A549 treated with Mapracorat at 1 μM for 4 hours (cell line): ENCODE results near the gene CUL4A. TPM values are rescaled to one million over a fixed set of nuclear protein-coding genes. Genes with fewer than 3 reads are reported as not detected.

Experiments used
- total RNA-seq: library from RNA; stranded (reverse); fragments of 200-300 nt; extraction: Qiagen RNA extraction; gene quantifications from 5 replicates; pipeline ENCODE4 v1.2.3, GENCODE V29; 2022

The CUL4A gene
- 47.9 to 54.7 TPM (median 53.7 TPM) in 5 replicates for total RNA-seq

DNA sequence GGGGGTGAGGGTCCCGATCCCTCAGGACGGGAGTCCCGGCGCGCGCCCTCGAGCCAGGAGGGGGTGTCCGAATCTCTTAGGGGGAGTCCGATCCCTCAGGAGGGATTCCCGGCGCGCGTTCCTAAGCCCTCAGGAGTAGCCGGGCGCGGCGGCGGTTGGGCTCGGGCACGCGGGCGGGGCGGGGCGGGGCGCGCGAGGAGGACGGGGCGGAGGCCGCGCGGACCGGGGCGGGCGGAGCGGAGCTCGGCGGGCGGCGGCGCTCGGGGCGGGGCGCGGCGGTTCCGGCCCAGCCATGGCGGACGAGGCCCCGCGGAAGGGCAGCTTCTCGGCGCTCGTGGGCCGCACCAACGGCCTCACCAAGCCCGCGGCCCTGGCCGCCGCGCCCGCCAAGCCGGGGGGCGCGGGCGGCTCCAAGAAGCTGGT, at the start of gene CUL4A:
Gene CUL4A, plus strand, starts transcription at position 278 of the 423 bp plus-strand sequence. Its CDS starts 15 bp downstream, at position 293.

GRCh38 chr13:113208421-113209335, 735 bp upstream of the CUL4A start, which contains the start of gene PCID2:
PCID2 (minus strand) TSS chr13:113208669; CDS start chr13:113208634, 35 bp downstream.

DNA sequence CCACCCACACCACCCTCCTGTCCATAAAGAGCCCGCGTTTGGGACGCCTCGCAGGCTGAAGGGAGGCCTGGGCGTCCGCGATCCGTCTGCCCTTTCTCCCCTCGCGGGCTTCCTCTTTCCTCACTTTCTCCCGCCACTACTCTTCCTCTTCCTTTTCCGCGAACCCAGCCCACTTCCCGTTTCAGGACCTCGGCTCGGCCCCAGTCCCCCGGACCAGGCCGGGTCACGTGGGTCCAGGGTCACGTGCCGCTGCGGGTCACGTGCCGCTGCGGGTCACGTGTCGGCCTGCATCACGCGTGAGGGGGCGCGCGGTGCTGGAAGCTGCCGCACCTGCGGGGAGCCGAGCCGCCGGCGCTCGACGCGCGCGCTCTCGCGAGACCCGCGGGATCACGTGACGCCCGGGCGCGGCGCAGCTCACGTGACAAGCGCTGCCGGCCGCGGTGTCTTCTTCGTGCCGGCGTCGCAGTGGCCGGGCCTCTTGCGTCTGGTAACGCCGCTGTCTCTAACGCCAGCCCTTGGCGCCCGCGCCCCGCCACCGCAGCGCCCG, 87.5 kb downstream of the CUL4A start, which contains the start of gene LAMP1:
Gene LAMP1, plus strand, starts transcription at position 417 of the 547 bp plus-strand sequence. CDS start 196 bp downstream, outside the sequence.

Other genes starting within 250 kb of the CUL4A start
- gene MCF2L, start 240.4 kb upstream of the CUL4A start, total RNA-seq = 0.28 to 0.50 TPM (median 0.41 TPM) in 5 replicates
- 0.07 to 0.11 TPM (median 0.07 TPM) in 5 replicates for gene F7, start 103.8 kb upstream of the CUL4A start, total RNA-seq
- 0.15 TPM in 1 of 5 replicates, not detected in the others for gene F10, start 86.8 kb upstream of the CUL4A start, total RNA-seq
- not detected in 5 replicates for gene PROZ, start 51.0 kb upstream of the CUL4A start, total RNA-seq
- 37.9 to 42.0 TPM (median 40.1 TPM) in 5 replicates for gene PCID2, start 944 bp upstream of the CUL4A start, total RNA-seq
- gene LAMP1, start 87.6 kb downstream of the CUL4A start, total RNA-seq = 73.2 to 94.0 TPM (median 92.3 TPM) in 5 replicates
- gene GRTP1, start 154.5 kb downstream of the CUL4A start, total RNA-seq = 1.5 to 1.9 TPM (median 1.6 TPM) in 5 replicates
- 14.4 to 16.0 TPM (median 14.8 TPM) in 5 replicates for gene ADPRHL1, start 243.9 kb downstream of the CUL4A start, total RNA-seq